D721Med (cell line): ENCODE data around the gene VMAC.
"Not testable (repeated sequence)": the region's sequence is repeated elsewhere in the genome, so short reads cannot be mapped to it uniquely, and the experiment has no call there.

Experiments
- DNase-seq: peaks from one replicate; pipeline ENCODE4 v3.0.0; 2011; ENCODE audit warnings: low spot score; ENCODE audit not compliant: insufficient read length
- FAIRE-seq: peaks from 2 replicates; lab custom pipeline; 2011; peaks lifted over from hg19 to GRCh38; lab: Jason Lieb, UNC
- CTCF ChIP-seq: IDR thresholded peaks from 2 replicates; pipeline ENCODE4 v1.5.1; 2012; ENCODE audit warnings: mild to moderate bottlenecking, control low read depth; ENCODE audit not compliant: insufficient read depth; ENCODE audit errors: missing control alignments

VMAC gene

GRCh38 chr19:5880604-5881078, 24.0 kb upstream of the VMAC start:
- DNase-seq (no peak), FAIRE-seq (no peak)
- TF ChIP-seq CTCF: no peak

GRCh38 chr19:5881543-5882299, 23.0 kb upstream of the VMAC start:
- DNase-seq (no peak), FAIRE-seq (no peak)
- TF ChIP-seq CTCF: no peak

- FAIRE-seq (no peak), DNase-seq (no peak)
- no peak for TF ChIP-seq CTCF
Measured at GRCh38 chr19:5882421-5882968, 22.2 kb upstream of the VMAC start.

GRCh38 chr19:5883157-5883873, 21.4 kb upstream of the VMAC start:
- not testable (repeated sequence) for DNase-seq, FAIRE-seq

GRCh38 chr19:5884065-5884811, 20.4 kb upstream of the VMAC start:
- not testable (repeated sequence) for FAIRE-seq, DNase-seq

GRCh38 chr19:5889288-5889971, 15.2 kb upstream of the VMAC start:
- DNase-seq (no peak), FAIRE-seq (no peak)
- TF ChIP-seq CTCF: no peak

- no peak for TF ChIP-seq CTCF
- FAIRE-seq: no peak
Measured at GRCh38 chr19:5890099-5890498, 14.6 kb upstream of the VMAC start.

More at GRCh38 chr19:5890099-5890498, 14.6 kb upstream of the VMAC start:
- DNase-seq: no peak
